K562 (cell line): Measurements from ENCODE around the gene SH2D7. TPM values are rescaled to one million over a fixed set of nuclear protein-coding genes. Genes with fewer than 3 reads are reported as not detected.

ENCODE experiments used
- ARID2 ChIP-seq: fragments of 450-650 bp; IDR thresholded peaks from 2 replicates; pipeline ENCODE4 v1.6.1; 2017; ENCODE audit warnings: antibody characterized with exemption, mild to moderate bottlenecking
- CC2D1A ChIP-seq: fragments of 450-650 bp; IDR thresholded peaks from 2 replicates; pipeline ENCODE4 v1.6.1; 2017; ENCODE audit warnings: mild to moderate bottlenecking
- JUND ChIP-seq, 2 experiments: IDR thresholded peaks; 2 replicates in 1 of 2; 3 replicates in 1 of 2; pipeline ENCODE4 v1.6.1; 2011; ENCODE audit warnings: borderline replicate concordance in 2 of 2, low read depth in 2 of 2, low read length in 2 of 2, improper control_type of control experiment in 1 of 2, missing biosample characterization in 1 of 2, missing genetic modification characterization in 1 of 2, missing genetic modification reagents in 1 of 2
- MAZ ChIP-seq, 2 experiments: fragments of 450-650 bp in 1 of 2; sonication (generic) in 1 of 2; formaldehyde crosslinking; IDR thresholded peaks in 1 of 2; conservative IDR thresholded peaks in 1 of 2; 2 replicates each; pipeline versions ENCODE4 v1.4.0 to v1.5.0; 2020; ENCODE audit warnings: mild to moderate bottlenecking in 1 of 2, missing genetic modification reagents in 1 of 2
- MYNN ChIP-seq, 2 experiments: sonication (generic); formaldehyde crosslinking in 1 of 2; IDR thresholded peaks; 2 replicates each; pipeline versions ENCODE4 v1.5.0 to v1.6.1; 2016 to 2020; ENCODE audit warnings: antibody characterized with exemption in 1 of 2, missing genetic modification reagents in 1 of 2
- RAD21 ChIP-seq, 2 experiments: fragments of 250-450 bp in 1 of 2; fragments of 450-650 bp in 1 of 2; sonication (Bioruptor Pico) in 1 of 2; formaldehyde crosslinking in 1 of 2; IDR thresholded peaks in 1 of 2; conservative IDR thresholded peaks in 1 of 2; 2 replicates each; pipeline versions ENCODE4 v1.4.0 to v1.8.0; 2020 to 2022; ENCODE audit warnings: mild to moderate bottlenecking in 2 of 2, moderate library complexity in 1 of 2
- polyA plus RNA-seq, 8 experiments: library from polyadenylated mRNA; depleted of rRNA in 4 of 8; stranded (reverse) in 5 of 8; unstranded in 3 of 8; fragments of >200 nt; fragmentation: Nextera tagmentation in 2 of 8; fragmentation: Illumina TruSeq in 1 of 8; extraction: Ambion mirVana in 2 of 8; extraction: Trizol in 1 of 8; gene quantifications; 2 replicates each; pipeline versions ENCODE4 v1.2.1 to v1.2.3, GENCODE V29; 2011 to 2014; ENCODE audit warnings: inconsistent platforms in 1 of 8, missing spikeins in 1 of 8
- total RNA-seq, 7 experiments: library from RNA; depleted of rRNA in 6 of 7; stranded (reverse); fragments of >200 nt in 6 of 7; fragmentation: Illumina TruSeq in 2 of 7; extraction: Trizol in 2 of 7; gene quantifications; 2 replicates each; pipeline versions ENCODE4 v1.2.1 to v1.2.3, GENCODE V29; 2011 to 2021; ENCODE audit warnings: low replicate concordance in 1 of 7
- TF ChIP-seq, protein P1 (sequence below): sonication (generic); formaldehyde crosslinking; IDR thresholded peaks from 2 replicates; pipeline ENCODE4 v1.8.0; 2022; ENCODE audit warnings: missing genetic modification reagents, mild to moderate bottlenecking, borderline replicate concordance
- TF ChIP-seq, protein P2 (sequence below), 2 experiments: fragments of 450-650 bp; formaldehyde crosslinking in 1 of 2; IDR thresholded peaks; 2 replicates each; pipeline versions ENCODE4 v1.4.0 to v1.6.1; 2014 to 2020; ENCODE audit warnings: mild to moderate bottlenecking in 2 of 2, borderline replicate concordance in 1 of 2, low read depth in 1 of 2

SH2D7 gene
- total and polyA plus RNA-seq, 9 of the 15 experiments (the other 6 are each of a cell fraction or from before 2014, with no cell fraction given), result not detected

DNA sequence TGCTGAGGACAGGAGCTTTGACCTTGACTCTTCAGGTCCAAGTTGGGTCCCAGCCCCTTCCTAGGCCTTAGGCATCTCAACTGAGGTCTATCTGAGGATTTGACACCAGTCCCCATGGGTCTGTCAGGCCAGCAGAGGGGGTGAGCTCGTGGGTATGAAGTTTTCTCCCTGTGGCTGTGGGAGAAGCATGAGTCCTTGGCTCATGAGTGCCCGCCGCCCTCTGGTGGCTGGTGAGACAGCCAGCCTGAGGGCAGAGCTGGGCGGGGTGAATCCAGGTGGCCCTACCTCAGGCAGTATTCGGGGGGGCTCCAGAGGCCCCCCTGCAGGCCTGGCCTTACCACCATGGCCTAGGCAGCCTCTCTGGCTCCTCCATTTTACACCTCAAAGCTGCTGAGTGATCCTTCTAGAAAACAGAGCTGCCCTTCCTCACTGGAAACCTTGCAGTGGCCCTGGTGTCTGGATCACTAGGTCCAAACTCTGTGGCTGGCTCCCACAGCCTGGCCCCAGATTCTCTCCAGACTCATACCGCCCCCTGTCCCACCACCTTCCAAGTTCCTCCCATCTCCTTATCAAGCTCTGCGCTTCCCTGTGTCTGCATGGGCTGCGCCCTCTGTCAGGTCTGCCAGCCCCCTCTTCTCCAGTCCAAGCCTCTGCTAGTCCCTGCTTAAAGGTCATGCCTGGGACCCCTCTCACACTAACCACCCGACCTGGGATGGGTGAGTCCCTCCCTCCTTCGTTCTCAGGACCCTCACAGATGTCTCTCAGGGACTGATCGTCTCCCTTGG, 16.1 kb downstream of the SH2D7 start (continued):
- TF ChIP-seq, protein P1, sequence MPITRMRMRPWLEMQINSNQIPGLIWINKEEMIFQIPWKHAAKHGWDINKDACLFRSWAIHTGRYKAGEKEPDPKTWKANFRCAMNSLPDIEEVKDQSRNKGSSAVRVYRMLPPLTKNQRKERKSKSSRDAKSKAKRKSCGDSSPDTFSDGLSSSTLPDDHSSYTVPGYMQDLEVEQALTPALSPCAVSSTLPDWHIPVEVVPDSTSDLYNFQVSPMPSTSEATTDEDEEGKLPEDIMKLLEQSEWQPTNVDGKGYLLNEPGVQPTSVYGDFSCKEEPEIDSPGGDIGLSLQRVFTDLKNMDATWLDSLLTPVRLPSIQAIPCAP (CRISPR knock-in tag), result no peak
- TF ChIP-seq, protein P2, sequence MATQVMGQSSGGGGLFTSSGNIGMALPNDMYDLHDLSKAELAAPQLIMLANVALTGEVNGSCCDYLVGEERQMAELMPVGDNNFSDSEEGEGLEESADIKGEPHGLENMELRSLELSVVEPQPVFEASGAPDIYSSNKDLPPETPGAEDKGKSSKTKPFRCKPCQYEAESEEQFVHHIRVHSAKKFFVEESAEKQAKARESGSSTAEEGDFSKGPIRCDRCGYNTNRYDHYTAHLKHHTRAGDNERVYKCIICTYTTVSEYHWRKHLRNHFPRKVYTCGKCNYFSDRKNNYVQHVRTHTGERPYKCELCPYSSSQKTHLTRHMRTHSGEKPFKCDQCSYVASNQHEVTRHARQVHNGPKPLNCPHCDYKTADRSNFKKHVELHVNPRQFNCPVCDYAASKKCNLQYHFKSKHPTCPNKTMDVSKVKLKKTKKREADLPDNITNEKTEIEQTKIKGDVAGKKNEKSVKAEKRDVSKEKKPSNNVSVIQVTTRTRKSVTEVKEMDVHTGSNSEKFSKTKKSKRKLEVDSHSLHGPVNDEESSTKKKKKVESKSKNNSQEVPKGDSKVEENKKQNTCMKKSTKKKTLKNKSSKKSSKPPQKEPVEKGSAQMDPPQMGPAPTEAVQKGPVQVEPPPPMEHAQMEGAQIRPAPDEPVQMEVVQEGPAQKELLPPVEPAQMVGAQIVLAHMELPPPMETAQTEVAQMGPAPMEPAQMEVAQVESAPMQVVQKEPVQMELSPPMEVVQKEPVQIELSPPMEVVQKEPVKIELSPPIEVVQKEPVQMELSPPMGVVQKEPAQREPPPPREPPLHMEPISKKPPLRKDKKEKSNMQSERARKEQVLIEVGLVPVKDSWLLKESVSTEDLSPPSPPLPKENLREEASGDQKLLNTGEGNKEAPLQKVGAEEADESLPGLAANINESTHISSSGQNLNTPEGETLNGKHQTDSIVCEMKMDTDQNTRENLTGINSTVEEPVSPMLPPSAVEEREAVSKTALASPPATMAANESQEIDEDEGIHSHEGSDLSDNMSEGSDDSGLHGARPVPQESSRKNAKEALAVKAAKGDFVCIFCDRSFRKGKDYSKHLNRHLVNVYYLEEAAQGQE (IDR thresholded peaks at IDR 0.05; ENCODE audit: borderline replicate concordance), result peak; percentile 87
- TF ChIP-seq, protein P2 (CRISPR knock-in tag; IDR thresholded peaks at IDR 0.05; ENCODE audit: low read depth), result no peak
- TF ChIP-seq JUND (IDR thresholded peaks at IDR 0.05; ENCODE audit: borderline replicate concordance, low read depth, low read length) (0 out of 2 replicates have a peak, but pooled peaks have one; percentile 12), JUND (tag; IDR thresholded peaks at IDR 0.05; ENCODE audit: borderline replicate concordance, low read depth, low read length) (no peak), ARID2 (0 out of 2 replicates have a peak, but pooled peaks have one; percentile 37), RAD21 (CRISPR knock-in tag; conservative IDR thresholded peaks at IDR 0.05 in 1 of 2, IDR thresholded peaks at IDR 0.05 in 1 of 2) (peak; percentile 87 to 92), MYNN (IDR thresholded peaks at IDR 0.05) (0 out of 2 replicates have a peak, but pooled peaks have one; percentile 22), MYNN (CRISPR knock-in tag; IDR thresholded peaks at IDR 0.05) (no peak), CC2D1A (0 out of 2 replicates have a peak, but pooled peaks have one; percentile 31), MAZ (CRISPR knock-in tag; conservative IDR thresholded peaks at IDR 0.05 in 1 of 2, IDR thresholded peaks at IDR 0.05 in 1 of 2) (peak in 1 of 2 experiments; percentile 65; a peak in 2 of 4 replicates)
